Thyroid gland (tissue), 4 donors: ENCODE data around the gene TMEM255B.

Experiments used
- POLR2A ChIP-seq, 2 donors: fragments of 450-650 bp; IDR thresholded peaks; one replicate each; pipeline ENCODE4 v1.6.1; 2017; ENCODE audit warnings: antibody characterized with exemption in 2 of 2, mild to moderate bottlenecking in 2 of 2, moderate library complexity in 1 of 2
- TF ChIP-seq, protein P1 (sequence below), 6 experiments: fragments of 200-600 bp in 3 of 6; fragments of 450-650 bp in 3 of 6; sonication (generic) in 3 of 6; IDR thresholded peaks; one replicate each; pipeline ENCODE4 v1.5.1; 2016 to 2019; ENCODE audit warnings: antibody characterized with exemption in 6 of 6, mild to moderate bottlenecking in 2 of 6, inconsistent platforms in 1 of 6, moderate library complexity in 1 of 6

DNA sequence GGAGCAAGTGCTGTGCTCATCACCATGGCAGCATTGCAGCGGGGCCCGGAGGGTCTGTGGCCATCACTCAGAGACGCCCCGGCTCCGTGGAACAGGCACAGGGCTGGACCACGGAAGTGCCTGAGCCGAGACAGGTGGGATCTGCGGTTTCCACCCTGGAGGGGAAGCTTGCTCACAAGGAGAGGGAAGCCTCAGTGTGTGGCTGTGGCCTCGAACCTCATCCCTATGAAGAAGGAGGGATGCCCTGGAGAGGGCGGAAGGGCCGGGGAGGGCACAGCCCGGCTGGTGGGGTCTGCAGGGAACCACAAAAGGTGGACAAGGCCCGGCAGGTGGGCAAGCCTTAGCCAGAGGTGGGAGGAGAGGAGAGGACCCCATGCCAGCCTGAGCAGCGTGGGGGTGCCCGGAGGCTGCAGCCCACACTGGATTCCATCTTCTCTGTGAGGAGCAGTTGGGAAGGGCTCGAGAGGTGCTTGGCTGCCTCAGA, 30.4 kb upstream of the TMEM255B start:
- no peak for TF ChIP-seq POLR2A (IDR thresholded peaks at IDR 0.05)
- TF ChIP-seq, protein P1, sequence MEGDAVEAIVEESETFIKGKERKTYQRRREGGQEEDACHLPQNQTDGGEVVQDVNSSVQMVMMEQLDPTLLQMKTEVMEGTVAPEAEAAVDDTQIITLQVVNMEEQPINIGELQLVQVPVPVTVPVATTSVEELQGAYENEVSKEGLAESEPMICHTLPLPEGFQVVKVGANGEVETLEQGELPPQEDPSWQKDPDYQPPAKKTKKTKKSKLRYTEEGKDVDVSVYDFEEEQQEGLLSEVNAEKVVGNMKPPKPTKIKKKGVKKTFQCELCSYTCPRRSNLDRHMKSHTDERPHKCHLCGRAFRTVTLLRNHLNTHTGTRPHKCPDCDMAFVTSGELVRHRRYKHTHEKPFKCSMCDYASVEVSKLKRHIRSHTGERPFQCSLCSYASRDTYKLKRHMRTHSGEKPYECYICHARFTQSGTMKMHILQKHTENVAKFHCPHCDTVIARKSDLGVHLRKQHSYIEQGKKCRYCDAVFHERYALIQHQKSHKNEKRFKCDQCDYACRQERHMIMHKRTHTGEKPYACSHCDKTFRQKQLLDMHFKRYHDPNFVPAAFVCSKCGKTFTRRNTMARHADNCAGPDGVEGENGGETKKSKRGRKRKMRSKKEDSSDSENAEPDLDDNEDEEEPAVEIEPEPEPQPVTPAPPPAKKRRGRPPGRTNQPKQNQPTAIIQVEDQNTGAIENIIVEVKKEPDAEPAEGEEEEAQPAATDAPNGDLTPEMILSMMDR (IDR thresholded peaks at IDR 0.05) = no peak
